ENCODE data around the gene RUBCNL.

- TF ChIP-seq, protein P1, sequence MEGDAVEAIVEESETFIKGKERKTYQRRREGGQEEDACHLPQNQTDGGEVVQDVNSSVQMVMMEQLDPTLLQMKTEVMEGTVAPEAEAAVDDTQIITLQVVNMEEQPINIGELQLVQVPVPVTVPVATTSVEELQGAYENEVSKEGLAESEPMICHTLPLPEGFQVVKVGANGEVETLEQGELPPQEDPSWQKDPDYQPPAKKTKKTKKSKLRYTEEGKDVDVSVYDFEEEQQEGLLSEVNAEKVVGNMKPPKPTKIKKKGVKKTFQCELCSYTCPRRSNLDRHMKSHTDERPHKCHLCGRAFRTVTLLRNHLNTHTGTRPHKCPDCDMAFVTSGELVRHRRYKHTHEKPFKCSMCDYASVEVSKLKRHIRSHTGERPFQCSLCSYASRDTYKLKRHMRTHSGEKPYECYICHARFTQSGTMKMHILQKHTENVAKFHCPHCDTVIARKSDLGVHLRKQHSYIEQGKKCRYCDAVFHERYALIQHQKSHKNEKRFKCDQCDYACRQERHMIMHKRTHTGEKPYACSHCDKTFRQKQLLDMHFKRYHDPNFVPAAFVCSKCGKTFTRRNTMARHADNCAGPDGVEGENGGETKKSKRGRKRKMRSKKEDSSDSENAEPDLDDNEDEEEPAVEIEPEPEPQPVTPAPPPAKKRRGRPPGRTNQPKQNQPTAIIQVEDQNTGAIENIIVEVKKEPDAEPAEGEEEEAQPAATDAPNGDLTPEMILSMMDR (IDR thresholded peaks at IDR 0.05) = no peak
- no peak for TF ChIP-seq POLR2A (IDR thresholded peaks at IDR 0.05)
Measured at GRCh38 chr13:46385946-46386345, 1.1 kb downstream of the RUBCNL start.

Data from lower leg skin (tissue), 3 donors.